OCI-LY1 (cell line): ENCODE data around the gene ESR2.

ENCODE experiments used
- EZH2 ChIP-seq: fragments of 200-600 bp; sonication (generic), shearing (Covaris generic); IDR thresholded peaks from 2 replicates; pipeline ENCODE4 v1.8.0; 2017; ENCODE audit warnings: borderline replicate concordance, mixed run types, mild to moderate bottlenecking, antibody characterized with exemption, low read length, moderate library complexity, mixed read lengths
- TF ChIP-seq, protein P1 (sequence below): fragments of 200-600 bp; sonication (generic), shearing (Covaris generic); IDR thresholded peaks from 2 replicates; pipeline ENCODE4 v1.5.1; 2017; ENCODE audit warnings: mild to moderate bottlenecking, antibody characterized with exemption, low read length, moderate library complexity, mixed read lengths

DNA sequence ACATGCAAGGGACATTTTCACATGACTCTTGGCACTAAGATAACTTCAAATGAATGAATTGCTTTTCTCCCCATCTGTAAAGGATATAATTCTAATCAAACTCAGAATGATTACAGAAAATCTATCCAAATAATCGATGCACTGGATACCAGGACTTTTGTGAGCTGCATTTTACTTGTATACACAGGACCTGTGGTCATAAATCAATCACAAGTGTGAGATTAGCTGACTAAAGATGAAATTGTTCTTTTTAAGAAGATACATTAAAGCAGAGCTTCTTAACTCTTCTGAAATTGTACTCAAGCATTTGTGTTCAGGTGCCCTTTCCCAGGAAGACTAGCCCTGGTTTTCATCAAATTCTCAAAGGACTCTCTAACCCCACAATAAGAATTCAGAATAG lies 66.3 kb downstream of the ESR2 start:
- TF ChIP-seq, protein P1, sequence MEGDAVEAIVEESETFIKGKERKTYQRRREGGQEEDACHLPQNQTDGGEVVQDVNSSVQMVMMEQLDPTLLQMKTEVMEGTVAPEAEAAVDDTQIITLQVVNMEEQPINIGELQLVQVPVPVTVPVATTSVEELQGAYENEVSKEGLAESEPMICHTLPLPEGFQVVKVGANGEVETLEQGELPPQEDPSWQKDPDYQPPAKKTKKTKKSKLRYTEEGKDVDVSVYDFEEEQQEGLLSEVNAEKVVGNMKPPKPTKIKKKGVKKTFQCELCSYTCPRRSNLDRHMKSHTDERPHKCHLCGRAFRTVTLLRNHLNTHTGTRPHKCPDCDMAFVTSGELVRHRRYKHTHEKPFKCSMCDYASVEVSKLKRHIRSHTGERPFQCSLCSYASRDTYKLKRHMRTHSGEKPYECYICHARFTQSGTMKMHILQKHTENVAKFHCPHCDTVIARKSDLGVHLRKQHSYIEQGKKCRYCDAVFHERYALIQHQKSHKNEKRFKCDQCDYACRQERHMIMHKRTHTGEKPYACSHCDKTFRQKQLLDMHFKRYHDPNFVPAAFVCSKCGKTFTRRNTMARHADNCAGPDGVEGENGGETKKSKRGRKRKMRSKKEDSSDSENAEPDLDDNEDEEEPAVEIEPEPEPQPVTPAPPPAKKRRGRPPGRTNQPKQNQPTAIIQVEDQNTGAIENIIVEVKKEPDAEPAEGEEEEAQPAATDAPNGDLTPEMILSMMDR = no peak
- TF ChIP-seq EZH2 = no peak
